Mucosa of gallbladder (tissue), 1 donor: ENCODE measurements around the gene ACOD1. TPM values are rescaled to one million over a fixed set of nuclear protein-coding genes. Genes with fewer than 3 reads are reported as not detected.
A peak's percentile ranks its signal among the peaks of the same experiment; 100 is the strongest.

Experiments
- DNase-seq: peaks from one replicate; pipeline ENCODE4 v3.0.0-alpha.2; 2020; ENCODE audit warnings: low spot score
- total RNA-seq: library from RNA; stranded (reverse); gene quantifications from one replicate; pipeline ENCODE4 v1.2.1, GENCODE V29; 2021
- donor health status: DM: no; HTN: no; CAD: no.

ACOD1 gene
- total RNA-seq, 1 donor from 2014 or later = not detected

DNA sequence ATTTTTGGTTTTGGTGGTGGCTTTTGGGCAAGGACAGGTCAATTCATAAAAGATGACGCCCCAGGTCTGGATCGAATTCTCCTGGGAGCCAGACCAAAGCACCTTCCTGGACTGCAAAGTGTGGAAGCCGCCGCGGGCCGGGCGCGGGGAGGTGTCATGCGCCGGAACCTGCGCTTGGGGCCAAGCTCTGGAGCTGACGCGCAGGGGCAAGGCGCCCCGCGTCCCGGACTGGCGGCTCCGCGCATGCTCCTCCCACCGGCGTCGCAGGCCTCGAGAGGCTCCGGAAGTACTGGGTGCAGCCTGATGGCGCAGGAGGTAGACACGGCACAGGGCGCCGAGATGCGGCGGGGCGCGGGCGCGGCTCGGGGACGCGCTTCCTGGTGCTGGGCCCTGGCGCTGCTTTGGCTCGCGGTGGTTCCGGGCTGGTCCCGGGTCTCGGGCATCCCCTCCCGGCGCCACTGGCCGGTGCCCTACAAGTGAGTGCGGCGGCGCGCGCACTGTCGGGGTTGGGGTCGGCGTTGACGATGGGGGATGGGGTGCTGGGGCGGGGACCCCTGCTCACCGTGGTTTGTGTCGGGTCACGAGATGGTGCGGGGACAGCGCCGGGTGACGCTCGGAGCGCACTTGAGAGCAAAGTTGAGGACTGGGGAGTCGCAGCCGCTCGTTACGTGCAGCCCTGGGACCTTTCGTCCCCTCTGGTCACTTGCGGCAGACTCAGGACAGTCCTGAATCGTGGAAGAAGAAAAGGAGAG is 43.7 kb downstream of the ACOD1 start, which contains the start of gene CLN5:
Gene CLN5, plus strand, starts transcription at position 286 of the 752 bp plus-strand sequence. Its CDS starts 18 bp downstream, at position 304.
- DNase-seq = peak; percentile 96

DNA sequence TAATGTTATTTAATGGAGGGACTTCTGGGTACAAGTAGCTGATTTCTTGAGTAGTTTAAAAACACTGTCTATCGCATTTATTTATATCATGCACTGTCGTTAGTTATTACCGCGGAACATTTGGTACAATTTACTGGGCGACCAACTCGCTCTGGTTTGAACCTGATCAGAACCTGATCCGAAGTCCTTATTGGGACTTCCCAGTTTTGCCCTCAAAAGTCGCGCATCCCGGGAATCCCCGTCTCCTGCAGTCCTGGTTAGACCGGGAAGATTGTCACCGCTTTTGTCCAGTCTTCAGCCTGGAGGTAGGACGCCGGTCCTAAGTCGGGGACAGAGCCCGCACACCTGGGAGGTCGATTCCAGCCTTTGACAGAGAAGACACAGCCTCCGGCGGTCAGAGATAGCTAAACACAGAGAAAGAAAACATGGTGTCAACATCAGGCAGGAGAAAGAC is 44.3 kb downstream of the ACOD1 start:
- DNase-seq = peak; percentile 24

DNA sequence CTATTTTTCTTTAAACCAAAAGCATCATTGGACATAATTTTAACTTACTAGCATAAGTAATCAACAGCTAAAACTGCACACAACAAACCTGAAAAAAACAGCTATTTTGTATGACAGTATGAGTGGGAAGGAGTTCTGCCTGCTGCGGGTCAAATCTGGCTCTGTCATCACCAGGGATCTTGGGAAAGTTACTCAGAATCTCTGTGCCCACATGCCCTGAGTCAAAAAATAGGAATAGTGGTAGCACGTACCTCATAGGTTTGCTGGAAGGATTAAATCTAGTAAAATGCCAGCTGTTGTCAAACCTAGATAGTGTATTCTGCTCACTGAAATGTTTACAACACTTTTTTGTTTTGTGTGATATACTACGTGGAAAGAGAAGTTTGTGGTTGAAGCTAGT is 44.7 kb downstream of the ACOD1 start:
- DNase-seq = no peak

DNA sequence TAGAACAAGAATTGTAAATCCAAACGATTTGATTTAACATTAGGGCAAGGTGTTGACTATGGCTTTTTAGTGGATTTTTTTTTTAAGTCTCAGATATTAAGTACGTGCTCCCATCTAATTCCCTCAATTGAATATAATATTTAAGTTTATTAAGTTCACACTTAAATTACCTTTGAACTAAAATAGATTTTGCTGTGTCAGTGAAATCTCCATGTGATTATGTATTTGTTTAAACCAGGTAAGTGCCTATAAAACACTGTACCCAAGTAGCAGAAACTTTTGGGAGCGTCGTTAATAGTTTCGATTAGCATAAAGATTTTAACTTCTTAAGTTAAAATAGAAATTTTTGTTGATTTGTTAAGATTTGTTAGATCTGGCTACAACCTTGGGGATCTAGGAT is 45.2 kb downstream of the ACOD1 start:
- DNase-seq = no peak

DNA sequence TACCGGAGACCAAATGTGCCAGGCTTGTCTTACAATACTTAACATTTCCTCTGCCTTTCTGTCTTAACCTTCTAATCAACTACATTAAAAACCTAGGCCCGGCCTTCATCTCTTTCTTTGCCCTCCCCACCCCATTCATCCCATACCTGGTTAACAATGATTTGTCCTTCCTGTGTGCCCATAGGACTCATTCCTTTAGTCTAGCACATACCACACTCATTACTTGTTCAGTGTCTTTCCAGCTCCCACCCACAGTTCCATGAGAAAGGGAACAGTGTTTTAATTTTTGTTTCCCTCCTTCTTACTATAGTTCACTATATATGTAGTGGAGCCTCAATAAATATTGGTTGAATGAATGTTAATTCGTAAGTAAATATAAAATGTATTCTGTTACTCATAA is 46.0 kb downstream of the ACOD1 start:
- no peak for DNase-seq

DNA sequence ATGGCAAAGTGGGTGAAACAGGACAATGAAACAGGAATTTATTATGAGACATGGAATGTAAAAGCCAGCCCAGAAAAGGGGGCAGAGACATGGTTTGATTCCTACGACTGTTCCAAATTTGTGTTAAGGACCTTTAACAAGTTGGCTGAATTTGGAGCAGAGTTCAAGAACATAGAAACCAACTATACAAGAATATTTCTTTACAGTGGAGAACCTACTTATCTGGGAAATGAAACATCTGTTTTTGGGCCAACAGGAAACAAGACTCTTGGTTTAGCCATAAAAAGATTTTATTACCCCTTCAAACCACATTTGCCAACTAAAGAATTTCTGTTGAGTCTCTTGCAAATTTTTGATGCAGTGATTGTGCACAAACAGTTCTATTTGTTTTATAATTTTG is 52.2 kb downstream of the ACOD1 start:
- DNase-seq = no peak

DNA sequence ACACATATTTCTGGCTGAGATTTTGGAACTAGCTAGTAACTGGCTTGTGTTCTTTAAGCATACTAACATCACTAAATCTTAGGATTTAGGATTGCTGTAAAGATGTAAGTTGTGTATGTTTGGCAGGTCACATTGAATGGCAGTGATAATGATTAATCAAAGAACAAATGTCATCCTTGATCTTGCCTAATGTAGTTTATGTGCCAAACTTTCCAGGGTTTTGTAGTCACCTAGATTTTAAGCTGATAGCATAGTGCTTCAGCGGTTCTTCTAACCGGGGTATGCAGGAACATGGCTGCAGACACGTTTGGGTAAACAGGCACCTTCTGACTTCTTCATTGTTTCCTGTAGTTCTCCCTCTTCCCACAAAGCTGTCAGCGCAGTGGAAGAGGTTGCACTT is 53.2 kb downstream of the ACOD1 start:
- no peak for DNase-seq

DNA sequence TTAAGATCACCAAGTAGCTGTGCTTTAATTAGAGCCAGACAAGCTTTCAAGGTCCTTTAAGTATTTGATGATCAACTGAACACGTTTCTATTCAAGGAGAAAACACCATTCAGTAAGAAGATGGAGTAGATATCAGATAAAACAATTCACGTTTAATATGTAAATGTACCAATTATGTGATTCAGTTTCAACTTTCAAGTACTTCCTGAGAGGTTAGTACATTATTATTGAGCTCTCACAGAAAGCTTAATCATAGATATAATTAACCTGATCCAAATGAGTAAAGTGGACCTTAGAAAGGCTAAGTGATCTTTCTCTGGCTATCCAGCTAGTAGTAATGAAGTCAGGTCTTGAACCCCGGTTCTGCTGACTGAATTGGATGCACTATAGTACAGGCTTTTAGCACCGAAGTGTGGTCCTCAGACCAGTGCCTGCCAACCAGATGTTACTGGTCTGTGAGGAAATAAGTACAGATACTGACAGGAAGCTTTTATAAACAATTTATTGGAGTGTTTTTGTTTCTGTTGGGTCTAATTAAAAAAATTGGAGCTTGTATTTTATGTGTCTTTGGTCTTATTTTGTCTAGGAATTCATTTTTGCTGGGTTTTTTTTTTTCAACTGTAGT is 53.8 kb downstream of the ACOD1 start:
- no peak for DNase-seq

DNA sequence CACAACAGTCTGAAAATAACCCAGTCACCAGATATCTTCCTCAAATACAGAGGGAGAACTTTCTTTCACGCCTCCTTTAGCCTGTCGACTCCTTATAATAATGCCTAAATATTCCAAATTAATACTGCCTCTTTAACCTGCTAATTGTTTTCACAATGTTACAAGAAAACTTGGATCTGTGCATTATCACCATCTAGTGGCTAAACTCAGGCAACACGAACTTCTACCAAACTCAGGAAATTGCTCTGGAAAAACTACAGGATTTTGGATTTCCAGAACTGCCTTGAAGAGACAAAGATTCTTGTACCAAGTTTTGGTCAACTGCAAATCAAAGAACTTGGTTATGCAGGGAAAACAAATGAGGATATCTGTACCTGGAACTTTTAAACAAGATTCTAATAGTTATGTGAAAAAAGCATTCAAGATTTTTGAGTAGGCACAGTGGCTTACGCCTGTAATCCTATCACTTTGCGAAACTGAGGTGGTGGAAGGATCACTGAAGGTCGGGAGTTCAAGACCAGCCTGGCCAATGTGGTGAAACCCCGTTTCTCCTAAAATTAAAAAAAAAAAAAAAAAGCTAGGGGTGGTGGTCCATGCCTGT is 54.4 kb downstream of the ACOD1 start:
- DNase-seq = no peak

Other genes starting within 250 kb of the ACOD1 start
- 77.3 TPM for gene KCTD12, start 62.1 kb upstream of the ACOD1 start, total RNA-seq
- gene CLN5, start 43.6 kb downstream of the ACOD1 start, total RNA-seq = 56.9 TPM
- 41.1 TPM for gene FBXL3, start 78.6 kb downstream of the ACOD1 start, total RNA-seq